AG04449 (cell line): ENCODE data around the gene HOXA7.

ENCODE experiments used
- CTCF ChIA-PET: fragments of 350-600 bp; formaldehyde crosslinking; extraction: SDS; loops from one replicate; lab custom pipeline; 2021; ENCODE audit warnings: antibody characterized with exemption; lab: Yijun Ruan, JAX
- POLR2A ChIA-PET: fragments of 400-600, 350-600 bp; formaldehyde crosslinking; extraction: SDS; loops from one replicate; lab custom pipeline; 2020; ENCODE audit warnings: antibody characterized with exemption, inconsistent platforms; lab: Yijun Ruan, JAX
- DNase-seq: peaks from one replicate; pipeline ENCODE4 v3.0.0-alpha.2; 2010; ENCODE audit warnings: low read depth, low spot score
- H3K4me3 ChIP-seq: 2 replicates; pipeline ENCODE4 v1.5.1; 2011; ENCODE audit warnings: low read depth, mild to moderate bottlenecking, control low read depth, low read length
- CTCF ChIP-seq: IDR thresholded peaks from one replicate; pipeline ENCODE4 v1.5.1; 2011; ENCODE audit warnings: mild to moderate bottlenecking, moderate library complexity, low read length, control low read depth, inconsistent platforms; ENCODE audit not compliant: insufficient read depth; ENCODE audit errors: missing control alignments

Gene HOXA7

GRCh38 chr7:27202862-27203134, 46.3 kb upstream of the HOXA7 start:
- POLR2A ChIA-PET: no interaction called here
- no peak for DNase-seq

GRCh38 chr7:27202018-27202861, 45.8 kb upstream of the HOXA7 start:
- TF ChIP-seq CTCF: no peak
- ChIA-PET POLR2A (no interaction called here), CTCF (interaction anchor here (0.8 to 2.3 kb wide), 3 partner anchors 9 to 716 kb away, joined by 3 to 11 read pairs (median 5); no protein-coding TSS in a partner anchor)
- DNase-seq: no peak
- H3K4me3 ChIP-seq: no peak overlapping the region

More at GRCh38 chr7:27202862-27203134, 46.3 kb upstream of the HOXA7 start:
- no peak for TF ChIP-seq CTCF
- CTCF ChIA-PET: interaction anchor here (0.8 to 2.3 kb wide), 3 partner anchors 8 to 715 kb away, joined by 3 to 11 read pairs (median 5); no protein-coding TSS in a partner anchor
- no peak overlapping the region for H3K4me3 ChIP-seq

GRCh38 chr7:27201580-27202017, 45.1 kb upstream of the HOXA7 start:
- no peak for DNase-seq
- no peak overlapping the region for H3K4me3 ChIP-seq
- CTCF ChIA-PET: interaction anchor here (2.3 kb wide), 1 partner anchor 10 kb away, joined by 11 read pairs; no protein-coding TSS in a partner anchor
- POLR2A ChIA-PET: no interaction called here
- no peak for TF ChIP-seq CTCF

GRCh38 chr7:27200761-27201579, 44.5 kb upstream of the HOXA7 start:
- CTCF ChIA-PET: interaction anchor here (2.2 to 2.3 kb wide), 2 partner anchors 10 kb away, joined by 11 to 14 read pairs; no protein-coding TSS in a partner anchor
- POLR2A ChIA-PET: interaction anchor here (1.0 kb wide), 1 partner anchor 461 kb away, joined by 3 read pairs; no protein-coding TSS in a partner anchor
- peak overlapping the region; percentile 46 for H3K4me3 ChIP-seq
- TF ChIP-seq CTCF: no peak
- no peak for DNase-seq

- DNase-seq: no peak
- peak within 1 kb of the TSS; percentile 60 for H3K4me3 ChIP-seq
- ChIA-PET POLR2A (interaction anchor here (1.0 kb wide), 1 partner anchor 462 kb away, joined by 3 read pairs; no protein-coding TSS in a partner anchor), CTCF (interaction anchor here (1.0 to 2.2 kb wide), 7 partner anchors 8 to 879 kb away, joined by 3 to 14 read pairs (median 5); partner anchors contain the start of gene HOXA10)
- TF ChIP-seq CTCF: no peak
These were observed 43.6 kb upstream of the HOXA7 start, which contains the start of gene HOXA13 for GRCh38 chr7:27199849-27200760. HOXA13 (minus strand) TSS chr7:27200091; CDS start chr7:27200077, 14 bp downstream.
